ENCODE results near the gene SAA2.
"Not testable (repeated sequence)": the region's sequence is repeated elsewhere in the genome, so short reads cannot be mapped to it uniquely, and the experiment has no call there.

The SAA2 gene

GRCh38 chr11:18221274-18221876, 27.1 kb downstream of the SAA2 start:
- Mint-ChIP-seq H3K9me3 (peaks cover 7% of the 10 kb centered on the region), H3K4me1 (no peaks in the 10 kb centered on the region), H3K27me3 (ENCODE audit: low read depth) (peaks cover 4% of the 10 kb centered on the region), H3K4me3 (no peak overlapping the region), H3K36me3 (ENCODE audit: low read depth) (no peaks in the 10 kb centered on the region), H3K27ac (no peak overlapping the region)
- no peak for TF ChIP-seq CTCF (IDR thresholded peaks at IDR 0.05; ENCODE audit: unreplicated experiment in 3 of 3)

- no peaks in the 10 kb centered on the region for H3K4me1 Mint-ChIP-seq
- H3K27me3 Mint-ChIP-seq (ENCODE audit: low read depth): peaks cover 15% of the 10 kb centered on the region
- H3K9me3 Mint-ChIP-seq: no peaks in the 10 kb centered on the region
- no peak overlapping the region for H3K4me3 Mint-ChIP-seq
- H3K27ac Mint-ChIP-seq: no peak overlapping the region
- no peaks in the 10 kb centered on the region for H3K36me3 Mint-ChIP-seq (ENCODE audit: low read depth)
- TF ChIP-seq CTCF (IDR thresholded peaks at IDR 0.05; ENCODE audit: unreplicated experiment in 3 of 3): no peak
Measured at GRCh38 chr11:18209058-18209457, 39.4 kb downstream of the SAA2 start.

GRCh38 chr11:18204771-18205170, 43.7 kb downstream of the SAA2 start:
- H3K9me3 Mint-ChIP-seq: peaks cover 7% of the 10 kb centered on the region
- H3K27me3 Mint-ChIP-seq (ENCODE audit: low read depth): peaks cover 20% of the 10 kb centered on the region
- H3K27ac Mint-ChIP-seq: no peak overlapping the region
- no peaks in the 10 kb centered on the region for H3K36me3 Mint-ChIP-seq (ENCODE audit: low read depth)
- TF ChIP-seq CTCF (IDR thresholded peaks at IDR 0.05; ENCODE audit: unreplicated experiment in 3 of 3): no peak
- no peaks in the 10 kb centered on the region for H3K4me1 Mint-ChIP-seq
- no peak overlapping the region for H3K4me3 Mint-ChIP-seq

GRCh38 chr11:18204220-18204619, 44.2 kb downstream of the SAA2 start:
- H3K4me1 Mint-ChIP-seq: no peaks in the 10 kb centered on the region

GRCh38 chr11:18203723-18204122, 44.7 kb downstream of the SAA2 start:
- Mint-ChIP-seq H3K36me3 (ENCODE audit: low read depth) (no peaks in the 10 kb centered on the region), H3K27me3 (ENCODE audit: low read depth) (peaks cover 19% of the 10 kb centered on the region), H3K9me3 (peaks cover 7% of the 10 kb centered on the region), H3K4me1 (no peaks in the 10 kb centered on the region), H3K27ac (no peak overlapping the region), H3K4me3 (no peak overlapping the region)
- peak in 1 of 3 experiments; percentile 32 for TF ChIP-seq CTCF (IDR thresholded peaks at IDR 0.05; ENCODE audit: unreplicated experiment in 3 of 3)

More at GRCh38 chr11:18204220-18204619, 44.2 kb downstream of the SAA2 start:
- no peak for TF ChIP-seq CTCF (IDR thresholded peaks at IDR 0.05; ENCODE audit: unreplicated experiment in 3 of 3)
- Mint-ChIP-seq H3K36me3 (ENCODE audit: low read depth) (no peaks in the 10 kb centered on the region), H3K27me3 (ENCODE audit: low read depth) (peaks cover 20% of the 10 kb centered on the region), H3K27ac (no peak overlapping the region), H3K4me3 (no peak overlapping the region), H3K9me3 (peaks cover 7% of the 10 kb centered on the region)

- not testable (repeated sequence) for H3K9me3 Mint-ChIP-seq; H3K27ac Mint-ChIP-seq; H3K4me1 Mint-ChIP-seq; H3K4me3 Mint-ChIP-seq; H3K36me3 Mint-ChIP-seq (ENCODE audit: low read depth)
- peaks cover 14% of the 10 kb centered on the region for H3K27me3 Mint-ChIP-seq (ENCODE audit: low read depth)
Measured at GRCh38 chr11:18197738-18198137, 50.7 kb downstream of the SAA2 start.

All from nephron (organoid).